ENCODE data around the gene ZNF26. TPM values are rescaled to one million over a fixed set of nuclear protein-coding genes. Genes with fewer than 3 reads are reported as not detected.
"Not testable (repeated sequence)": the region's sequence is repeated elsewhere in the genome, so short reads cannot be mapped to it uniquely, and the experiment has no call there.

Gene ZNF26
- total and polyA plus RNA-seq, 10 of the 15 experiments (the other 5 are each of a cell fraction or from before 2014, with no cell fraction given) = 1.00 to 17.1 (median 10.5) TPM

DNA sequence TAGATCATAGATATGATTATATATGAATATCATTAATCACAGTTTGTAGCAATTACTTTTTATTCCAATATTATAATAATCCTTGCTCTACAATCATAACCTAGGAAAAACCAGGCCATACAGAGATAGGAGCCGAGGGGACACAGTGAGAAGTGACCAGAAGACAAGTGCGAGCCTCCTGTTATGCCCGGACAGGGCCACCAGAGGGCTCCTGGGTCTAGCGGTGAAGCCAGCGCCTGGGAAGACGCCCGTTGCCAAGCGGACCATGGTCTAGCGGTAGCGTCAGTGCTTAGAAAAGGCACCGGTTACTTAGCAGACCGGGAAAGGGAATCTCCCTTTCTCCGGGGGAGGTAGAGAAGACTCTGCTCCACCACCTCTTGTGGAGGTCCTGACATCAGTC is 9.3 kb upstream of the ZNF26 start:
- H3K9ac ChIP-seq (ENCODE audit: control insufficient read depth, insufficient read depth, low read length); H3K4me2 ChIP-seq (ENCODE audit: control insufficient read depth, insufficient read depth); ATAC-seq; H3K27ac ChIP-seq (ENCODE audit: control insufficient read depth, insufficient read depth); RAD21 ChIA-PET (ENCODE audit: unreplicated experiment); H3K4me3 ChIP-seq; FAIRE-seq; POLR2A ChIA-PET; DNase-seq (ENCODE audit: low read depth, low spot score); H3K9me3 ChIP-seq (replicated peaks; ENCODE audit: control insufficient read depth, insufficient read depth, low read length); BruUV-seq (replicated peaks); H3K79me2 ChIP-seq (ENCODE audit: control insufficient read depth, insufficient read depth, low read length); intact Hi-C loops (cut with micrococcal nuclease; ENCODE audit: unreplicated experiment); H2AFZ ChIP-seq (ENCODE audit: control insufficient read depth, low read depth, low read length); in situ Hi-C loops (cut with MboI); H4K20me1 ChIP-seq (ENCODE audit: control insufficient read depth, insufficient read depth); H3K36me3 ChIP-seq (ENCODE audit: control insufficient read depth in 2 of 2, insufficient read depth in 2 of 2, low read length in 1 of 2); H3K4me1 ChIP-seq (ENCODE audit: control insufficient read depth, insufficient read depth, low read length); CTCF ChIA-PET; SMC1A ChIA-PET (ENCODE audit: uncharacterized antibody, unreplicated experiment); H3K27me3 ChIP-seq (replicated peaks in 1 of 2; ENCODE audit: control insufficient read depth in 2 of 2, insufficient read depth in 2 of 2, low read length in 1 of 2): not testable (repeated sequence)
- TF ChIP-seq, protein P1, sequence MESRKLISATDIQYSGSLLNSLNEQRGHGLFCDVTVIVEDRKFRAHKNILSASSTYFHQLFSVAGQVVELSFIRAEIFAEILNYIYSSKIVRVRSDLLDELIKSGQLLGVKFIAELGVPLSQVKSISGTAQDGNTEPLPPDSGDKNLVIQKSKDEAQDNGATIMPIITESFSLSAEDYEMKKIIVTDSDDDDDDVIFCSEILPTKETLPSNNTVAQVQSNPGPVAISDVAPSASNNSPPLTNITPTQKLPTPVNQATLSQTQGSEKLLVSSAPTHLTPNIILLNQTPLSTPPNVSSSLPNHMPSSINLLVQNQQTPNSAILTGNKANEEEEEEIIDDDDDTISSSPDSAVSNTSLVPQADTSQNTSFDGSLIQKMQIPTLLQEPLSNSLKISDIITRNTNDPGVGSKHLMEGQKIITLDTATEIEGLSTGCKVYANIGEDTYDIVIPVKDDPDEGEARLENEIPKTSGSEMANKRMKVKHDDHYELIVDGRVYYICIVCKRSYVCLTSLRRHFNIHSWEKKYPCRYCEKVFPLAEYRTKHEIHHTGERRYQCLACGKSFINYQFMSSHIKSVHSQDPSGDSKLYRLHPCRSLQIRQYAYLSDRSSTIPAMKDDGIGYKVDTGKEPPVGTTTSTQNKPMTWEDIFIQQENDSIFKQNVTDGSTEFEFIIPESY (IDR thresholded peaks at IDR 0.05) = 0 out of 2 replicates have a peak, but pooled peaks have one; percentile 28
- peak; percentile 34; the same call in 1 of the 2 replicates for TF ChIP-seq RAD21 (IDR thresholded peaks at IDR 0.05; ENCODE audit: insufficient read depth, low read depth, low read length)
- TF ChIP-seq, protein P2, sequence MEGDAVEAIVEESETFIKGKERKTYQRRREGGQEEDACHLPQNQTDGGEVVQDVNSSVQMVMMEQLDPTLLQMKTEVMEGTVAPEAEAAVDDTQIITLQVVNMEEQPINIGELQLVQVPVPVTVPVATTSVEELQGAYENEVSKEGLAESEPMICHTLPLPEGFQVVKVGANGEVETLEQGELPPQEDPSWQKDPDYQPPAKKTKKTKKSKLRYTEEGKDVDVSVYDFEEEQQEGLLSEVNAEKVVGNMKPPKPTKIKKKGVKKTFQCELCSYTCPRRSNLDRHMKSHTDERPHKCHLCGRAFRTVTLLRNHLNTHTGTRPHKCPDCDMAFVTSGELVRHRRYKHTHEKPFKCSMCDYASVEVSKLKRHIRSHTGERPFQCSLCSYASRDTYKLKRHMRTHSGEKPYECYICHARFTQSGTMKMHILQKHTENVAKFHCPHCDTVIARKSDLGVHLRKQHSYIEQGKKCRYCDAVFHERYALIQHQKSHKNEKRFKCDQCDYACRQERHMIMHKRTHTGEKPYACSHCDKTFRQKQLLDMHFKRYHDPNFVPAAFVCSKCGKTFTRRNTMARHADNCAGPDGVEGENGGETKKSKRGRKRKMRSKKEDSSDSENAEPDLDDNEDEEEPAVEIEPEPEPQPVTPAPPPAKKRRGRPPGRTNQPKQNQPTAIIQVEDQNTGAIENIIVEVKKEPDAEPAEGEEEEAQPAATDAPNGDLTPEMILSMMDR (IDR thresholded peaks at IDR 0.05 in 2 of 3, conservative IDR thresholded peaks at IDR 0.05 in 1 of 3; ENCODE audit: control insufficient read depth in 2 of 3, extremely low read depth in 1 of 3, insufficient read depth in 1 of 3, low read depth in 3 of 3, low read length in 3 of 3) = peak in 2 of 3 experiments; percentile 12; a peak in 2 of 6 replicates
- 66% methylated on average over 13 of the region's 13 CpGs for WGBS (ENCODE audit: insufficient coverage, insufficient replicate concordance, low lambda C conversion rate, missing lambda C conversion rate)
